Measurements from ENCODE around the gene COL4A2. TPM values are rescaled to one million over a fixed set of nuclear protein-coding genes. Genes with fewer than 3 reads are reported as not detected.

Gene COL4A2
- total RNA-seq, 1 experiment from 2014 or later = 1.6 TPM

GRCh38 chr13:110410936-110411687 lies 104.0 kb downstream of the COL4A2 start:
- ChIA-PET RAD21 (ENCODE audit: low non-redundant PET in 1 of 2, low total read pairs in 2 of 2, uncharacterized antibody in 2 of 2, unreplicated experiment in 2 of 2) (no interaction called here), CTCF (interaction anchor here (1.3 to 1.4 kb wide), 2 partner anchors 163 to 189 kb away, joined by 3 to 6 read pairs; no protein-coding TSS in a partner anchor), POLR2A (no interaction called here)
- peaks cover 3 to 31% of the 10 kb centered on the region in 2 experiments; a peak in 3 of 4 replicates for H3K4me1 ChIP-seq (ENCODE audit: control insufficient read depth in 1 of 2, insufficient read depth in 2 of 2, low read length in 2 of 2)
- no peak overlapping the region for H3K4me2 ChIP-seq (ENCODE audit: low read length)
- H3K27ac ChIP-seq (ENCODE audit: low read depth, low read length) = no peak overlapping the region
- DNase-seq (ENCODE audit: low read depth, low spot score) (no peak), ATAC-seq (no peak)
- no peak overlapping the region for H3K9ac ChIP-seq (ENCODE audit: low read length)
- no peaks in the 10 kb centered on the region for H3K79me2 ChIP-seq (ENCODE audit: insufficient read depth, low read length)
- no peaks in the 10 kb centered on the region for H3K27me3 ChIP-seq (ENCODE audit: insufficient read depth, low read length)
- no peaks in the 10 kb centered on the region for H3K36me3 ChIP-seq (ENCODE audit: control insufficient read depth in 1 of 2, insufficient read depth in 2 of 2, low read length in 2 of 2)
- no peak overlapping the region for H3K4me3 ChIP-seq (replicated peaks in 1 of 2; ENCODE audit: low read depth in 1 of 2, low read length in 2 of 2)
- no peaks in the 10 kb centered on the region for H3K9me3 ChIP-seq (ENCODE audit: control insufficient read depth in 1 of 2, insufficient read depth in 1 of 2, low read depth in 1 of 2, low read length in 2 of 2)
- no peaks in the 10 kb centered on the region for H3K9me2 ChIP-seq (ENCODE audit: insufficient read depth)
- no peak overlapping the region for H2AFZ ChIP-seq (ENCODE audit: low read depth, low read length, poor library complexity, severe bottlenecking)
- no peak for TF ChIP-seq ZNF274 (IDR thresholded peaks at IDR 0.05; ENCODE audit: low read depth, low read length)
- TF ChIP-seq JUND (IDR thresholded peaks at IDR 0.05) = no peak
- TF ChIP-seq EZH2 (IDR thresholded peaks at IDR 0.05) = no peak
- TF ChIP-seq EZH2phosphoT487 (IDR thresholded peaks at IDR 0.05; ENCODE audit: borderline replicate concordance) = no peak
- no peak for TF ChIP-seq FOSL1 (IDR thresholded peaks at IDR 0.05; ENCODE audit: low read depth)
- intact Hi-C loops (cut with micrococcal nuclease) = no loop called here
- H4K20me1 ChIP-seq (ENCODE audit: insufficient read depth) = no peaks in the 10 kb centered on the region
- no TSS peak for BruUV-seq (replicated peaks)

- no peak overlapping the region for H3K9ac ChIP-seq (ENCODE audit: low read length)
- no peak overlapping the region for H3K27ac ChIP-seq (ENCODE audit: low read depth, low read length)
- no peaks in the 10 kb centered on the region for H4K20me1 ChIP-seq (ENCODE audit: insufficient read depth)
- H3K9me2 ChIP-seq (ENCODE audit: insufficient read depth) = no peaks in the 10 kb centered on the region
- peak overlapping the region; percentile 59 for H3K4me2 ChIP-seq (ENCODE audit: low read length)
- ChIA-PET RAD21 (ENCODE audit: low non-redundant PET in 1 of 2, low total read pairs in 2 of 2, uncharacterized antibody in 2 of 2, unreplicated experiment in 2 of 2) (interaction anchor here in 1 of 2 experiments (0.6 kb wide), 1 partner anchor 189 kb away, joined by 5 read pairs; no protein-coding TSS in a partner anchor), CTCF (interaction anchor here (0.7 to 1.4 kb wide), 3 partner anchors 44 to 189 kb away, joined by 3 to 6 read pairs (median 3); no protein-coding TSS in a partner anchor), POLR2A (no interaction called here)
- H3K4me1 ChIP-seq (ENCODE audit: control insufficient read depth in 1 of 2, insufficient read depth in 2 of 2, low read length in 2 of 2) = peaks cover 3 to 31% of the 10 kb centered on the region in 2 experiments; a peak in 3 of 4 replicates
- intact Hi-C loops (cut with micrococcal nuclease) = loop anchor here (1.0 kb wide), 2 partner anchors 164 to 189 kb away; no protein-coding TSS in a partner anchor
- H3K79me2 ChIP-seq (ENCODE audit: insufficient read depth, low read length) = no peaks in the 10 kb centered on the region
- H2AFZ ChIP-seq (ENCODE audit: low read depth, low read length, poor library complexity, severe bottlenecking) = peak overlapping the region; percentile 97
- no peaks in the 10 kb centered on the region for H3K27me3 ChIP-seq (ENCODE audit: insufficient read depth, low read length)
- ATAC-seq (no peak; the same call in 1 of the 2 replicates), DNase-seq (ENCODE audit: low read depth, low spot score) (no peak)
- H3K4me3 ChIP-seq (replicated peaks in 1 of 2; ENCODE audit: low read depth in 1 of 2, low read length in 2 of 2) = no peak overlapping the region
- no peaks in the 10 kb centered on the region for H3K36me3 ChIP-seq (ENCODE audit: control insufficient read depth in 1 of 2, insufficient read depth in 2 of 2, low read length in 2 of 2)
- no peaks in the 10 kb centered on the region for H3K9me3 ChIP-seq (ENCODE audit: control insufficient read depth in 1 of 2, insufficient read depth in 1 of 2, low read depth in 1 of 2, low read length in 2 of 2)
- 0 out of 2 replicates have a peak, but pooled peaks have one; percentile 7 for TF ChIP-seq CEBPB (IDR thresholded peaks at IDR 0.05; ENCODE audit: low read depth)
- TF ChIP-seq REST (IDR thresholded peaks at IDR 0.05; ENCODE audit: low read depth) = no peak
- no TSS peak for BruUV-seq (replicated peaks)
Observed at GRCh38 chr13:110411688-110412059, 104.6 kb downstream of the COL4A2 start.
